ENCODE measurements around the gene PPP1R15B. TPM values are rescaled to one million over a fixed set of nuclear protein-coding genes. Genes with fewer than 3 reads are reported as not detected.

Gene PPP1R15B
- total RNA-seq, 1 experiment from 2014 or later = 36.8 TPM

GRCh38 chr1:204367193-204367858, 44.3 kb downstream of the PPP1R15B start:
- Histone ChIP-seq H3K36me3 (no peaks in the 10 kb centered on the region), H3K27me3 (peaks cover 10% of the 10 kb centered on the region), H3K4me3 (no peak overlapping the region), H3K9me3 (no peaks in the 10 kb centered on the region)
- DNase-seq = no peak

GRCh38 chr1:204366759-204367158, 44.9 kb downstream of the PPP1R15B start:
- Histone ChIP-seq H3K4me3 (no peak overlapping the region), H3K36me3 (no peaks in the 10 kb centered on the region), H3K9me3 (no peaks in the 10 kb centered on the region), H3K27me3 (peaks cover 7% of the 10 kb centered on the region; the same call in 1 of the 2 replicates)
- DNase-seq = no peak

- Histone ChIP-seq H3K36me3 (no peaks in the 10 kb centered on the region), H3K27me3 (peaks cover 3% of the 10 kb centered on the region; the same call in 1 of the 2 replicates), H3K9me3 (no peaks in the 10 kb centered on the region), H3K4me3 (peak overlapping the region; percentile 14)
- peak; percentile 30 for DNase-seq
Measured at GRCh38 chr1:204363335-204364114, 48.1 kb downstream of the PPP1R15B start.

GRCh38 chr1:204362984-204363334, 48.7 kb downstream of the PPP1R15B start:
- Histone ChIP-seq H3K36me3 (no peaks in the 10 kb centered on the region), H3K27me3 (peaks cover 3% of the 10 kb centered on the region; the same call in 1 of the 2 replicates), H3K4me3 (no peak overlapping the region), H3K9me3 (no peaks in the 10 kb centered on the region)
- DNase-seq = no peak

- no peaks in the 10 kb centered on the region for H3K9me3 ChIP-seq
- DNase-seq = no peak
- H3K27me3 ChIP-seq = peaks cover 3% of the 10 kb centered on the region; the same call in 1 of the 2 replicates
- H3K36me3 ChIP-seq = no peaks in the 10 kb centered on the region
- H3K4me3 ChIP-seq = no peak overlapping the region
Measured at GRCh38 chr1:204361781-204362180, 49.8 kb downstream of the PPP1R15B start.

GRCh38 chr1:204361341-204361771, 50.3 kb downstream of the PPP1R15B start:
- H3K36me3 ChIP-seq = no peaks in the 10 kb centered on the region
- DNase-seq = no peak
- no peaks in the 10 kb centered on the region for H3K9me3 ChIP-seq
- H3K27me3 ChIP-seq = peaks cover 3% of the 10 kb centered on the region; the same call in 1 of the 2 replicates
- no peak overlapping the region for H3K4me3 ChIP-seq

GRCh38 chr1:204360314-204360713, 51.3 kb downstream of the PPP1R15B start:
- no peak overlapping the region for H3K4me3 ChIP-seq
- no peaks in the 10 kb centered on the region for H3K9me3 ChIP-seq
- H3K36me3 ChIP-seq = no peaks in the 10 kb centered on the region
- DNase-seq = no peak
- peaks cover 3% of the 10 kb centered on the region; the same call in 1 of the 2 replicates for H3K27me3 ChIP-seq

- DNase-seq = no peak
- H3K27me3 ChIP-seq = peaks cover 3% of the 10 kb centered on the region; the same call in 1 of the 2 replicates
- H3K9me3 ChIP-seq = no peaks in the 10 kb centered on the region
- no peak within 1 kb of the TSS for H3K4me3 ChIP-seq
- H3K36me3 ChIP-seq = no peaks in the 10 kb centered on the region
Measured at GRCh38 chr1:204359474-204360255, 52.0 kb downstream of the PPP1R15B start, which contains the start of gene PLEKHA6. PLEKHA6 (minus strand) TSS chr1:204359929; CDS start chr1:204273727, 86,202 bp downstream.

- Histone ChIP-seq H3K4me3 (no peak overlapping the region), H3K27me3 (peaks cover 3% of the 10 kb centered on the region; the same call in 1 of the 2 replicates), H3K9me3 (no peaks in the 10 kb centered on the region), H3K36me3 (no peaks in the 10 kb centered on the region)
- no peak for DNase-seq
Measured at GRCh38 chr1:204359131-204359473, 52.5 kb downstream of the PPP1R15B start.

- DNase-seq = no peak
- Histone ChIP-seq H3K4me3 (no peak overlapping the region), H3K9me3 (no peaks in the 10 kb centered on the region), H3K27me3 (no peaks in the 10 kb centered on the region), H3K36me3 (no peaks in the 10 kb centered on the region)
Measured at GRCh38 chr1:204358605-204359004, 53.0 kb downstream of the PPP1R15B start.

GRCh38 chr1:204357551-204358490, 53.8 kb downstream of the PPP1R15B start:
- no peaks in the 10 kb centered on the region for H3K9me3 ChIP-seq
- H3K36me3 ChIP-seq = no peaks in the 10 kb centered on the region
- H3K27me3 ChIP-seq = no peaks in the 10 kb centered on the region
- DNase-seq = peak; percentile 86
- H3K4me3 ChIP-seq = no peak overlapping the region

GRCh38 chr1:204356997-204357396, 54.6 kb downstream of the PPP1R15B start:
- no peak for DNase-seq
- Histone ChIP-seq H3K27me3 (no peaks in the 10 kb centered on the region), H3K9me3 (no peaks in the 10 kb centered on the region), H3K4me3 (no peak overlapping the region), H3K36me3 (no peaks in the 10 kb centered on the region)

GRCh38 chr1:204355913-204356312, 55.7 kb downstream of the PPP1R15B start:
- Histone ChIP-seq H3K9me3 (no peaks in the 10 kb centered on the region), H3K27me3 (no peaks in the 10 kb centered on the region), H3K36me3 (no peaks in the 10 kb centered on the region), H3K4me3 (no peak overlapping the region)
- no peak for DNase-seq

- Histone ChIP-seq H3K4me3 (no peak overlapping the region), H3K36me3 (no peaks in the 10 kb centered on the region), H3K9me3 (no peaks in the 10 kb centered on the region), H3K27me3 (no peaks in the 10 kb centered on the region)
- no peak for DNase-seq
Measured at GRCh38 chr1:204354579-204354978, 57.0 kb downstream of the PPP1R15B start.
